GM21786 (cell line): ENCODE data around the gene SMIM35.

Experiments
- ATAC-seq: cut with Tn5 transposase; IDR thresholded peaks from one replicate; pipeline ENCODE4 v1.9.1; 2021; ENCODE audit not compliant: unreplicated experiment

The SMIM35 gene

GRCh38 chr11:118086913-118087768, at the start of gene SMIM35:
SMIM35 (minus strand) TSS chr11:118086963; CDS start chr11:118086757, 206 bp downstream.
- no peak for ATAC-seq

DNA sequence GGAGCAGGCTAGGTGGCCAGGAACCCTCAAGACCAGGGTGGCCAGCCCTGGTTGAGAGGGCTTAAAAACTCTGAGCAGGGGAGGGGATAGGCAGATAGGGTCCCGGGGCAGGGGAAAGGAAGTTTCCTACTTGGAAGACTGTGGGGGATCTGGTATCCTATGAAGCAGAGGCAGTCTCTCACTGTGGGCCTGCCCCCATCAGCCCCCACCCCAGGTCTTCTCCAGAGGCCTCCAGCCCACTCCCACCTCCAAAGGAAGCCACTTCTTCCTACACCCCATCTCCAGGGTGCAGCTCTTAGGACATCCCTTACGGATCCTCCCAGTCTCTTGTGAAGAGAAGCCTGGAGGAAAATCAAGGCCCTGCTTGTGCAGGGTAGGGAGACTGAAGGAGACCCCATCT, 49.6 kb upstream of the SMIM35 start:
- no peak for ATAC-seq

- ATAC-seq, result no peak
These were observed 49.0 kb upstream of the SMIM35 start for GRCh38 chr11:118135796-118136165.

- ATAC-seq, result no peak
These were observed 48.5 kb upstream of the SMIM35 start for GRCh38 chr11:118135051-118135795.

DNA sequence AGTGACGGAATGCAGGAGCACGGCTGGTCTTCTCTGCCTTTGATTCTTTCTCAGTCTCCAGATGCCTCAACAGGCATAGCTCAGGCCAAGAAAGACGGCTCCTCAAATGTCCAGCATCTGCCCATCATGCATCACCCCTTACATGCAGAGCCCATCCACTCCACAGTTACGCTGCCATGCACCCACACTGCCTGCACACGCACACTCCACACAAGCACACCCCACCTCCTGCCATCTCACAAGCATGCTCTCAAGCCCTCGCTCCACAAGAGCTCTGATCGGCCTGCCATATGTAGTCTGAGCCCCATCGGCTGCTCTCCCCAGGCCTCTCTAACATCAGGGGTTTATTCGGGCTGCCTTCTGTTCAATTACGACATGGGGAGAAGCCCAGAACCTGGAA, 47.1 kb upstream of the SMIM35 start:
- no peak for ATAC-seq

DNA sequence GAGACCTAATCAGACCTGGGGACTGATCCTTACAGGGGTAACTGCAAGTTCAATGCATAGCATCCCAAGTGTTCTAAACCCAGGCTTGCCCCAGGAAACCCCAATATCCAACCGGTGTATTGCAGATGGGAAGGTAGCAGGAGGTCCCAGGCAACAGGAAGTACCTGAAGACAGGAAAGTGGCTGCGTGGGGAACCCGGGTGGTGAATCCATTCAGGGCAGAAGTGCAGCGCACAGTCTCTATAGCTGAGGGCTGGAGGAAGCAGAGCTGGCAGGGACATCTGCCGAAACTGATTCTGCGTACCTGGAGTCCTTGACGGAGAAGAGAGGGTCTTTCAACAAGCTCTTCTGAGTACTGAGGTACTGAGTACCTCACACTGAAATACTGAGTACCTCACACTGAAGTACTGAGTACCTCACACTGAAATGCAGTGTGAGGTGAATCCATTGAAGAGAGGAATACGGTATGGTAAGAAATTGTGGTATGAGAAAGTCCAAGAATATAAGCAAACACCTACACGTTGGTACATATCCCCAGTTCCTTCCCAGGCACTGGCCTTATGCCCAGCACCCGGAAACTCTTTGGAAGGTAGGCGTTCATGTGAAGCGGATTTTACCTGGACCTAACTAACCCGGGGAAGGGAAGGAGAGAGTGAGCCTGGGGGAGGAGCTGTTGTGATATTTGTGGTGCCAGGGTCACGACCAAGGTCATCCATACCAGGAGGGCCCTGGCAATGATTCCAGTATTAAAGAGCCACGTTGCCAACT, 45.8 kb upstream of the SMIM35 start:
- no peak for ATAC-seq

DNA sequence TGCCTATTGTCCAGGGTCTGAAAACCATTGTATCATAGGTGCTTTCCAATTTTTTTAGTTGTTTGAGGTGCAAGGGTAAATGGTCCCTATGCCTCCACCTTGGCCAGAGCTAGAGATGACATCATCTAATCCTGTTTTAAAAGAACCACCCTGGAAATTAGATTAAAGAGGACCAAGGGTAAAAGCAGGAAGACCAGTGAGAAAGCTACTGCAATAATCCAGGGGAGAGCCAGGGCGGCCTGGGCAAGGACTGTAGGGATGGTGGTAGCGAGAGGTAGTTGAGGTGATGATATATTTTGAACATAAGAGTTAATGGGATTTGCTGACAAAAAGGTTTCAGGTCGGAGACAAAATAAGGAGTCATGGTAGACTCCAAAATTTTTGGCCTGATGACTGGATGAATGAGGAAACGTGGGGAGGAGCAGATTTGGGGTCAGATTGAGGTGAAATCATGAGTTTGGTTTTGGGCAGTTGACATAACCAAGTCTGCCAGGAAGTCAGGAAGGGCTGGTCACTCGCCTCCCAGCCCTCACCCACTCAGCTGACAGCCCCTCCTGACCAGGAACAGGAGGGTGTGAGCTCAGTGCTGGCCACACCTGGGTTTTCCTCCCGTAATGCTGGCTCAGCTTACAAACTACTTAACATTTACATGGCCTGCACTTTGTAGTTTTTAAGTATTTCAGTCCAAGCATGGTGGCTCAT, 42.9 kb upstream of the SMIM35 start:
- no peak for ATAC-seq

DNA sequence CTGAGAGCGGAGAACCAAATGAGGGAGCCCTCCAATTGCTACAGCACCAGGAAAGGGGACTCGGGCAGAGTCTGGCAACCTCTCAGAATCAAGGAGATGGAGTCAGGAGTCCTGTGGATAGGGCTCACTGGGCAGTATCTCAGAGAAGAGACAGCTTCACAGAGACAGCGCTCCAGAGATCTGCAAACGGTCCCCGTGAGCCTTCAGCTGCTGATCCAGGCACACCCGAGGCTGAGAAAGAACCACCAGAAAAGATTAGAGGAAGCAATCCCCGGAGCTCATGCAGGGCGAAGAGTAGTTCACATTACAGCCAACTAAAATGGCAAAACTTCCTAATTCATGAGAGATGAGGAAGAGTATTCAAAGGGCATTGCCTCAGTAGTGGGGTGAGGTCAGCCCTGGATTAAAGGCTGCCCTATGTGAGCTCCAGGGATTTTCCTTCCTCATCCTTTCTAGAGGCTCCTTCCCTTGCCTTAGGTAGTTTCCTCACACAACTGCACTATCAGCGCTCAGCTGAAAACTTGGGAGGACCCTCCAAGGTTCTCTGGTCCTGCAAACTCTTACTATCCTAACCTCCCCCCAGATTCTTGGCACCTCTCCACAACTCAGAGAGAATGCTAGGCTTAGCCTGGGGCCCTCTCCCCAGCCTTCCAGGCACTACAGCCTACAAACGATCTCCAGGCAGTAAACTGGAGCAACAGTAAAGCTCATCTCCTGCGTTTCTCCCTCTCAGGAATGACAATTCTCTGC, 42.1 kb upstream of the SMIM35 start:
- no peak for ATAC-seq

- no peak for ATAC-seq
These were observed 41.5 kb upstream of the SMIM35 start for GRCh38 chr11:118128310-118128709.

DNA sequence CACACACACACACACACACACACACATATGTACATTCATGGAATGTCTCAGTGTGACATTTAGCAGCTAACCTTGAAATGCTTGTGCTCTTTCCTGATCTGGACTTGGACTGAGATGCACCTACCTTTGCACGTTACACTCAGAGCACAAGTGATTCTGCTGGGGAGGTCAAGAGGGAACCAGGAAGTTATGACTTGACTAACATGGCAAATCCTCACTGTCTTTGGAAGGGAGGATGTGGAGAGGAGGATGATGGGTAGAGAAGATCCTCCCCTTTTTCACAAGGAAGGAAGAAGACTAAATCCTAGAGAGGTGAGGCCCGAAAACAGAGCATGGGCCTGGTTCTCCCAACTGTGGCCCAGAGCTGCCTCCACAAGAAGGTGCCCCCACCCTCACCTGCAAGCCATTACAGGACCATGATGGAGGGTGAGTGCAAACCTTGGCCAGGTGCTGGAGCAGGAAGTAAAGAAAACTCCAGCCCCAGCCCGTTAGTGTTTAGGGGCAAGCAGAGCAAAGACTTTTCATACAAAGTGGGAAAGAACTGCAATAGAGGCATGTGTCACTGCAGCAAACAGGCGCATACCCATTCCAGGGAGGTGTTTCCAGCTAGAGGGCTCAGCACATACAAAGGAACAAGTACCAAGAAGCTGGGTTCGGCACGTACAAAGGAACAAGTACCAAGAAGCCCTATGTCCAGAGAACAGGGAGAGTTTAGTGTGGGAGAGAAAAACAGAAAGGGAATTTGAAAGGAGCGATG, 39.5 kb upstream of the SMIM35 start:
- ATAC-seq, result no peak

GRCh38 chr11:118124929-118125535, 38.3 kb upstream of the SMIM35 start:
- ATAC-seq, result no peak

DNA sequence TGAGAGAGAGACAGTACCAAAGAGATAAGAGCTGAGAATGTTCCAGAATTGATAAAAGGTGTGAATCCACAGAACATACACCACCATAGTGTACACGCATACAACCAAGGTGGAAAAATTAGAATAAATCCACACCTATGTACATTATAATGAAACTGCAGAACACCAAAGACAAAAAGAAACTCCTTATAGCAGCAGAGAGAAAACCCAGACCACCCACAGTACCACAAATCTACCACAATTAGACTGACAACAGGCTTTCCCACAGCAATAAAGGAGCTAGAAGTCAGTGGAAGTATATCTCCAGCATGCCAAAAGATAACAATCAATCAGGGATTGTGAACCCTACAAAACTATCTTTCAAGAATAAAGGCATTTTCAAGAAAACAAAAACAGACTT, 34.0 kb upstream of the SMIM35 start:
- no peak for ATAC-seq

DNA sequence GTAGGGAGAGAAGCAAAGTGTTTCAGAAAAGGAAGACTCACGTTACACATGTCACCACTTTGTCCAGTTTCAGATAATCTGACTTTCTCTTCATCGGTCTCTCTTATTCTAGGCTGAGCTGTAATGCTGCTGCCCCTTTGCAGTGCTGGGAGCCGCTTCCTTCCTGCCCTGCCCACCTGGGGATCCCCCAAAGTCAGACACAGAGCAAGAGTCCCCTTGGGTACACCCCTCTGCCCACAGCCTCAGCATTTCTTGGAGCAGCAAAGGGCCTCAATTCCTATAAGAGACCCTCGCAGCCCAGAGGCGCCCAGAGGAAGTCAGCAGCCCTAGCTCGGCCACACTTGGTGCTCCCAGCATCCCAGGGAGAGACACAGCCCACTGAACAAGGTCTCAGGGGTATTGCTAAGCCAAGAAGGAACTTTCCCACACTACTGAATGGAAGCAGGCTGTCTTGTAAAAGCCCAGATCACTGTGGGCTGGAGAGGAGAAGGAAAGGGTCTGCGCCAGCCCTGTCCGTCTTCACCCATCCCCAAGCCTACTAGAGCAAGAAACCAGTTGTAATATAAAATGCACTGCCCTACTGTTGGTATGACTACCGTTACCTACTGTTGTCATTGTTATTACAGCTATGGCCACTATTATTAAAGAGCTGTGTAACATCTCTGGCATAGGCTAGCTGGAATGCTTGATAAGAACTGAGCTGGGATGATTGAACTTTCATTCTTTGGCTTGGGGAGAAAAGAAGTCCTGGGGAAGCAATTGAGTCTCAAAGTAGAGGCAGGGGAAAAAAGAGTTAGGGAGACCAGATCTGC, 31.2 kb upstream of the SMIM35 start:
- ATAC-seq, result no peak

GRCh38 chr11:118115048-118115447, 28.3 kb upstream of the SMIM35 start:
- ATAC-seq, result no peak

GRCh38 chr11:118114266-118114665, 27.5 kb upstream of the SMIM35 start:
- ATAC-seq, result no peak

- ATAC-seq, result no peak
These were observed 26.1 kb upstream of the SMIM35 start for GRCh38 chr11:118112711-118113430.

DNA sequence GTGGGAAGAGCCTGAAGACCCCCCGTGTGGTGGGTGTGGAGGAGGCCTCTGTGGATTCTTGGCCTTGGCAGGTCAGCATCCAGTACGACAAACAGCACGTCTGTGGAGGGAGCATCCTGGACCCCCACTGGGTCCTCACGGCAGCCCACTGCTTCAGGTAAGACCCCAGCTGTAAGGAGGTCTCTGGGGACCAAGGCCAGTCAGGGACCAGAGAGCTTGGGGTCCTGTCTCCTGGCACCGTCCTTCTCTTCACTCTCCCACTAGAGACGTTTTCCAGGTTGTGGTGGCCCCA, 24.9 kb upstream of the SMIM35 start:
- no peak for ATAC-seq
